GM10266 (cell line): ENCODE data around the gene FUT1.
"Not testable (repeated sequence)": the region's sequence is repeated elsewhere in the genome, so short reads cannot be mapped to it uniquely, and the experiment has no call there.

ENCODE experiments used
- DNase-seq: peaks from one replicate; pipeline ENCODE4 v3.0.0; 2012; ENCODE audit errors: extremely low spot score
- CTCF ChIP-seq: IDR thresholded peaks from 2 replicates; pipeline ENCODE4 v1.5.1; 2012; ENCODE audit warnings: mild to moderate bottlenecking, low read depth; ENCODE audit not compliant: control insufficient read depth, insufficient read depth; ENCODE audit errors: missing control alignments

Gene FUT1

GRCh38 chr19:48718711-48719231 is 33.7 kb downstream of the FUT1 start:
- no peak for TF ChIP-seq CTCF
- no peak for DNase-seq

GRCh38 chr19:48718106-48718505 is 34.3 kb downstream of the FUT1 start:
- not testable (repeated sequence) for DNase-seq

GRCh38 chr19:48716562-48717291 is 35.7 kb downstream of the FUT1 start:
- no peak for DNase-seq
- no peak for TF ChIP-seq CTCF

GRCh38 chr19:48715681-48716171 is 36.7 kb downstream of the FUT1 start:
- no peak for TF ChIP-seq CTCF
- no peak for DNase-seq

- no peak for DNase-seq
- no peak for TF ChIP-seq CTCF
Measured at GRCh38 chr19:48714759-48715675, 37.4 kb downstream of the FUT1 start.

GRCh38 chr19:48713864-48714755 is 38.3 kb downstream of the FUT1 start:
- peak; percentile 99 for DNase-seq
- peak; percentile 20 for TF ChIP-seq CTCF
